Central memory CD4-positive, alpha-beta T cell (primary cell): ENCODE measurements around the gene PCP2.

Experiments used
- DNase-seq: peaks from one replicate; pipeline ENCODE4 v3.0.0; 2022

The PCP2 gene

GRCh38 chr19:7638802-7639465 lies 5.4 kb upstream of the PCP2 start:
- no peak for DNase-seq

- DNase-seq = no peak
Measured at GRCh38 chr19:7637374-7638256, 4.1 kb upstream of the PCP2 start.

DNA sequence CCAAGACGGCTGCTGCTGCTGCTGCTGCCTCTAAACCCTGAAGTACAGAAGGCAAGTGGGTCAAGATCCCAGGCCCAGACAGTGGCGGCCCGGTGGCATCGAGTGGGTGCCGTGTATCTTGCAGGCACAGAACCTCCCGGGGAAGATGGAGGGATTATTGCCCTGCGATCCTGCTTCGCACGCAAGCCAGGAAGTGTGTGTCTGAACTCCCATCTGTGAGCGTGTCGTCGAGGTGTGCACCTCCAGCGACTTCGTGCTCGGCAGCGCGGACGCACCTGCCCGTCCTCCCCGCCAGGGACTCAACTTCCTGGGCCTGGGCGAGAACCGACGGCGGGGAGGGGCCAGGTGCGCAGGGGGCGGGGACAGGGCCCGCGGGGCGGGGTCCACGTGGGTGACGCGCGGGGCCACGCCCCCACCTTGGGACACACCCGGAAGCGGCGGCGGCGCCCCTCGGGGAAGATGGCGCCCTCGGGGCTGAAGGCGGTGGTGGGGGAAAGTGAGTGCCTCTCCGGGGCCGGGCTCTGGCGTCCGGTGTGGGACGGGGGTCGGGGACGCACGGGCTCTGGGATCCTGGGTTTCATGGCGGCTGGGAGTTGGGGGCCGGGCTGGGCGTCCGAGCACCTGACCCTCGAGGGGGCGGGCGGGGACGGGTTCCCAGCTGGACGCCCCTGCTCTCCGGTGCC lies 3.3 kb upstream of the PCP2 start, which contains the start of gene STXBP2:
TSS of gene STXBP2 (plus strand) at position 420 of the 683 bp plus-strand sequence. CDS start at position 460, 40 bp downstream.
- peak; percentile 90 for DNase-seq

- DNase-seq = no peak
Measured at GRCh38 chr19:7636317-7636690, 2.8 kb upstream of the PCP2 start.

DNA sequence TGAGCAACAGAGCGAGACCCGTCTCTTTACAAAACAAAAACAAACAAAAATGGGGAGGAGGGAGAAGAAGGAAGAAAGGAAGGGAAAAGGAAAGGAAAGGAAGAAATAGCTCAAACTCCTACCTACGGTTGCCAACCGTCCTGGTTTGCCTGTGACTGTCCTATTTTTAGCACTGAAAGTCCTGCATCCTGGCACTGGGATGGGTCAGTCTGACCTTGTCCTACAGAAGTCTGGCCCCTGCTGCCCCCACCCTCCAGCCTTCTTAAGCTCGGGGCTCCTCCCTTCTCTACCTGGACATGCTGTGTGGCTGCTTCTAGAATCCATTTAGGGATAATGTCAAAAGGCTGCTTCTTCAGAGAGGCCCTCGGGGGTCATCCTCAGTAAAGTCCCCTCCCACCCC lies 2.2 kb upstream of the PCP2 start:
- no peak for DNase-seq

- DNase-seq = no peak
Measured at GRCh38 chr19:7632340-7633203, 947 bp downstream of the PCP2 start.

- no peak for DNase-seq
Measured at GRCh38 chr19:7631577-7631976, 1.9 kb downstream of the PCP2 start.

DNA sequence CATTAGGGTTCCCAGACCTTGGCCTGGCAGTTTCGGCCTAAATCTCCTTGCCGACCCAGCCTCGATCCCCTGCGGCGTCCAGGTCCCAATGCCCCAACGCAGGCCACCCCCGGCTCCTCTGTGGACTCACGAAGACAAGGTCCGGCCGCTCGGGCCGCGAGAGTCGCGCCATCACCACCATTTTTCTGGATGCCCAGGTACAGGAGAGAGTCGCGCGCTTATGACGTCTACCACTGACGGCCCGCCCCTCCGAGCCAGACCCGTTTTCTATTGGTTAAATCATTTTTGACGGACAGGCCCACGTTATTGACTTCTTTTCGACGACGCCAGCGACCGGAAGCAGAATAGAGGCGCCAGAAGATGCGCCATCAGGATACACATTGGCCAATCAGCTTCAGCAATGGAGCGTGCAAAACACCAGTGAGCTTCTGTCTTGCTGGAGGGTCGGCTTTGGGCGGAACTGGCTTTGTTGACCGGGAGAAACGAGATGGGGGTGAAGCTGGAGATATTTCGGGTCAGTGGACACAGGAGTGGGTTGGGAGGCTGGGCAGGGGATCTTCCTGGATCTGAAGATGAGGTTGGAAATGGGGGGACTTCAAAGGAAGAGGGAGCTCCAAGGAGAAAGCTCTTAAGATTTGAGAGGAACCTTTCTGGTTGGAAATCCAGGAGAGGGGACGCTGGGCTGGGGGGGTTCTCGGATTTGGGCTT lies 4.0 kb downstream of the PCP2 start, which contains the start of the genes PET100 and XAB2:
TSS of gene PET100 (plus strand) at position 447 of the 708 bp plus-strand sequence. CDS start at position 488, 41 bp downstream.
TSS of gene XAB2 (minus strand) at position 199 of the 708 bp plus-strand sequence. CDS start at position 181, 18 bp downstream.
- DNase-seq = peak; percentile 96

- DNase-seq = no peak
Measured at GRCh38 chr19:7628589-7629311, 4.8 kb downstream of the PCP2 start.

DNA sequence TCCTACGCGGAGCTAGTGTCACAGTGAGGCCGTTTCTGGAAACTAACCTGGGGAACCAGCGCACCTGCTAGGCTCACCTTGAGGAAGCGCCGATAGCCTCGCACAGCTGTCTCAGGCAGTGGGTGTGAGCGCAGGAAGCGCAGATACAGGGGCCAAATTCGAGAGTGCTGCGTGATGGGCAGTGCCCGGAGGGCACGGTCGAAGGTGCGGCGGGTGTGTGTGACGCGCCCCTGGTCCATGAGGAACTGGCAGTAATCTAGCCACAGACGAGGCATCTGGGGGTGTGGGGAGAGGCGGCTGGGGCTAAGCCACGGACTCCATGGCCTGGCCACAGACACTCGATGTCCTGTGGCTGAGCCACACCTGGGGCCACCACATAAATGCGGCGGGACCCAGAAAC lies 6.4 kb downstream of the PCP2 start:
- DNase-seq = no peak

DNA sequence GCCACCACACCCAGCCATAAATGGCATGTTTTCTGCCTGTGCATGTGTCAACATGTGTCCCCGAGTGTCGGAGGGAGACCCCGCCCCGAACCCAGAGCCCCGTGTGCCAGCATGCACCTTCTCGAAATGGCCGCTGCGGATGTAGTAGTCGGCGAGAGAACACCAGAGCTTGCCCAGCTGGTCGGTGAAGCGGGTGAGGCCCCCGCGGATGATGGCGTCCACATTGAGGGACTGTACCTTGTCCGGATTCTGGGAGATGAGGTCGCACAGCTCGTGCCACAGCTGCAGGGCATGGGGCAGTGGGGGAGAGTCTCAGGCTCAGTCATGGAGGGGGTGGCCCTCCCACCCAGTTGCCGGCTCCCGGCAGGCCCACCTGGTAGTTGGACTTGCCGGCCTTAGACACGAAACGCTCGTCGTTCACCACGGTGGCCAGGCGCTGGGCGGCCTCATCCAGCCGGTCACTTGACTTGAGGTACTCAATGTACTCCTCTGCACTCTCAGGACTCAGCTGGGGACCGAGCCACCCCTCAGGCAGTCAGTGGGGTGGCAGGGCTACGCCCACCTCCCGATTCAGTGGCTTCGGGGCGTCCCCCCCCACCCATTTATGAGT lies 7.7 kb downstream of the PCP2 start:
- no peak for DNase-seq

- DNase-seq = no peak
Measured at GRCh38 chr19:7624810-7625209, 8.7 kb downstream of the PCP2 start.

DNA sequence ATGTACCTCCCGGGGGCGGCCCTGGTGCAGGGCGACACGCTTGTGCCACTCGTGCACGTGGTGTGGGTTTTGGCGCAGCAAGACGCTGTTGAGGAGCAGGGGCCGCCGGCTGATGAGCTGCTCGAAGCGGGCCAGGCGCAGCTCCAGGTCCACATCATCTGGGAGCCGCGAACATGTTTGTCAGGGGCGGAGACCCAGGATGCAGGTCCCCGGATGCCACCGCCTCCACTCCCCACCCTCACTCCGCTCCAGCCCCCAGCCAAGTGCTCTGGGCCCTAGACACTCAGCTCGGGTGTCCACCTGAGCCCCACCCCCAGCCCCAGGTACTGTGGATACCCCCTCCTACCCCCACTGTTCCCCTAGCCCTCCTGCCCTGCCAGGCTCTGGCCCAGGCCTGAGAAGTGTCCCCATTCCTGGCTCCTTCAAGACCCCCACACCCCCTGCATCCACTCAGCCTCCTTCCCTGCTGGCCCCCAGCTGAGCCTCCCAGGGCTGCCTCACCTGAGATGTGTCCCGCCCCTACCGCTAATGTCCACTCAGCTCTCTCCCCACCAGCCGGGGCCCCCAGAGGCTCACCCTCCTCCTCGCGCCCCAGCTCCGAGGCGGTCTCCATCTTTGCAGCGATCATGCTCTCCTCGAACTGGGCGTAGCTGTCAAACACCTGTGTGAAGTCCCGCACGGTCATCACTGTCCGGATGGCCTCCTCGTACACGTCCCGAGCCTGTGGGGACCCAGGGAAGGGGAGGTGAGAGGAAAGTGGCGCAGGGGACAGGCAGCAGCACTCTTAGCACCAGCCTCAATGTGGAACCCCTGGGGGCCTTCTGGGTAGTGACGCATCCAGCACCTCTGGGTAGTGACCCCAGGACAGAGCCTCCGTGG lies 9.6 kb downstream of the PCP2 start:
- no peak for DNase-seq

GRCh38 chr19:7622933-7623685 lies 10.4 kb downstream of the PCP2 start:
- no peak for DNase-seq

GRCh38 chr19:7620442-7621412 lies 12.8 kb downstream of the PCP2 start:
- DNase-seq = no peak

DNA sequence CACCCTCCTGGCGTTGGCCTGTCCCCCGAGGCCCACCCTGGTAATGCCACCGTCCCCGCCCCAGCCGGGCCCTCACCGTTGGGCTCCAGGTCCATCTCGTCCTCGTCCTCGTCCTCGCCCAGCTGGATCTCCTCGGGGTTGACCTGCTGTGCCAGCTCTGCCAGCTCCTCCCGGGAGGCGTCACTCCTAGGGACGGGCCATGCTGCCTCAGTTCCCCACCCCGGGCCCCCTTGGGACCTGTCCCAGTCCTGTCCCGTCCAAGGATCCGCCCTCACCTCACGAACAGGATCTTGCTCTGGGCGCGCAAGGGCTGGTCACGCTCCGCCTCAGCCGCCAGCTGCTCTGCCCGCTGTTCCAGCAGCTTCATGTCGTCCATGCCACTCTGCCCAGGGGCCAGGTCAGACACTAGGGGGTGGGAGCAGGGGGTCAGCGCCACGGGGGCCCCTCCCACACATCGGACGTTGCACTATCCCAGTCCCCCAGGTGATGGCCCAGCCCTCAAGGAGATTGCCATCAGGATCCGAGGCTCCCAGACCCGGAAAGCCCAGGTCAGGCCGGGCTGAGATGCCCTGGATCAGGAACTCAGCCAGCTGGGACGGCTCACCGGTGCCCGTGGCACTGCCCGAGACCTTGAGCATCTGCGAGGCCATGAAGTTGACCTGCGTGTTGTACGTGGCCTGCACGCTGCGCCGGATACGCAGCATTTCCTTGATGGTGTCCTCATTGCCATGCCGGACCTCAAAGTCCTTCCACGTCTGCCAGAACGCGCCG lies 13.7 kb downstream of the PCP2 start:
- no peak for DNase-seq
